Ammon's horn (tissue), 1 donor: ENCODE data around the gene TENM4.
A peak's percentile ranks its signal among the peaks of the same experiment; 100 is the strongest.

Experiments used
- DNase-seq: peaks from one replicate; pipeline ENCODE4 v3.0.0-alpha.2; 2016; ENCODE audit warnings: low spot score

TENM4 gene

GRCh38 chr11:78699609-78700135 lies 741.2 kb downstream of the TENM4 start:
- no peak for DNase-seq

- DNase-seq = no peak
These were observed 742.2 kb downstream of the TENM4 start for GRCh38 chr11:78698612-78699011.

GRCh38 chr11:78696177-78696576 lies 744.7 kb downstream of the TENM4 start:
- DNase-seq = no peak

GRCh38 chr11:78694152-78694551 lies 746.7 kb downstream of the TENM4 start:
- no peak for DNase-seq

- peak; percentile 69 for DNase-seq
These were observed 749.6 kb downstream of the TENM4 start for GRCh38 chr11:78691215-78691614.

- no peak for DNase-seq
These were observed 750.4 kb downstream of the TENM4 start for GRCh38 chr11:78690352-78690987.

GRCh38 chr11:78689585-78690153 lies 751.2 kb downstream of the TENM4 start:
- DNase-seq = no peak

- no peak for DNase-seq
These were observed 751.7 kb downstream of the TENM4 start for GRCh38 chr11:78689101-78689500.

- no peak for DNase-seq
These were observed 752.4 kb downstream of the TENM4 start for GRCh38 chr11:78688460-78688859.

- DNase-seq = no peak
These were observed 755.7 kb downstream of the TENM4 start for GRCh38 chr11:78685156-78685555.

- DNase-seq = no peak
These were observed 756.5 kb downstream of the TENM4 start for GRCh38 chr11:78684377-78684776.

GRCh38 chr11:78683774-78684173 lies 757.1 kb downstream of the TENM4 start:
- DNase-seq = no peak

- no peak for DNase-seq
These were observed 764.7 kb downstream of the TENM4 start for GRCh38 chr11:78676026-78676557.

GRCh38 chr11:78672850-78673620 lies 767.8 kb downstream of the TENM4 start:
- DNase-seq = no peak

GRCh38 chr11:78669249-78669648 lies 771.6 kb downstream of the TENM4 start:
- DNase-seq = no peak

- DNase-seq = no peak
These were observed 773.4 kb downstream of the TENM4 start for GRCh38 chr11:78667461-78667860.

- peak; percentile 28 for DNase-seq
These were observed 774.1 kb downstream of the TENM4 start for GRCh38 chr11:78666675-78667160.

GRCh38 chr11:78664636-78665035 lies 776.2 kb downstream of the TENM4 start:
- DNase-seq = no peak

- DNase-seq = no peak
These were observed 778.0 kb downstream of the TENM4 start for GRCh38 chr11:78662811-78663210.

- DNase-seq = peak; percentile 29
These were observed 780.4 kb downstream of the TENM4 start for GRCh38 chr11:78660471-78660870.

GRCh38 chr11:78659326-78660270 lies 781.2 kb downstream of the TENM4 start:
- DNase-seq = no peak
